HS-27A (cell line): Measurements from ENCODE around the gene CCDC117.

ENCODE experiments used
- DNase-seq: peaks from one replicate; pipeline ENCODE4 v3.0.0-alpha.2; 2012; ENCODE audit warnings: low read depth, missing footprints

Gene CCDC117

GRCh38 chr22:28830441-28830840 is 57.9 kb downstream of the CCDC117 start:
- DNase-seq: no peak

DNA sequence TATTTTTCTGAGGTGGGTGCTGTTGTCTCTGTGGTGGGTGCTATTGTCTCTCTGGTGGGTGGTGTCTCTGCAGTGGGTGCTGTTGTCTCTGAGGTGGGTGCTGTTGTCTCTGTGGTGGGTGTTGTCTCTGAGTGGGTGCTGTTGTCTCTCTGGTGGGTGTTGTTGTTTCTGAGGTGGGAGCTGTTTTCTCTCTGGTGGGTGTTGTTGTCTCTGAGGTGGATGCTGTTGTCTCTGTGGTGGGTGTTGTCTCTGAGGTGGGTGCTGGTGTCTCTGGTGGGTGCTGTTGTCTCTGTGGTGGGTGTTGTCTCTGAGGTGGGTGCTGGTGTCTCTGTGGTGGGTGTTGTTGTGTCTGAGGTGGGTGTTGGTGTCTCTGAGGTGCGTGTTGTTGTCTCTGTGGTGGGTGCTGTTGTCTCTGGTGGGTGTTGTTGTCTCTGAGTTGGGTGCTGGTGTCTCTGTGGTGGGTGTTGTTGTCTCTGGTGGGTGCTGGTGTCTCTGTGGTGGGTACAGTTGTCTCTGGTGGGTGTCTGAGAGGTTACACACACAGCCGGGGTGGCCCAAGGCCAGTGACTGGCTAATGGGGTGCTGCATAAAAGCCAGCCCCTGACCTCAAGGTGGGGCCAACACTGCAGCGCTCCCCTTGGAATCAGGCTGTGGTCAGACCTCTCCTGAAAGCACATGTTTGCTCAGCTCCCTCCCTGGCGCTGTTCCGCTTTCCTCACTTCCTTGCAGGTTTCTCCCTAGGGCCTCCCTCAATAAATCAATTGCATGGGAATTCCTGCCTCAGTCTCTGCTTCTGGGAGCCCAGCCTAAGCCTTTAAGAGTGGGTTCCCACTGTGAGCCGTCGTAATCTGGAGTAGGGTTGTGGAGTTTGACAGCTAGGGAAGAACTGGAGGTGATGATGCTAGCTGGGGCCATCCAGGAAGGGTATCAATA is 58.9 kb downstream of the CCDC117 start:
- no peak for DNase-seq

DNA sequence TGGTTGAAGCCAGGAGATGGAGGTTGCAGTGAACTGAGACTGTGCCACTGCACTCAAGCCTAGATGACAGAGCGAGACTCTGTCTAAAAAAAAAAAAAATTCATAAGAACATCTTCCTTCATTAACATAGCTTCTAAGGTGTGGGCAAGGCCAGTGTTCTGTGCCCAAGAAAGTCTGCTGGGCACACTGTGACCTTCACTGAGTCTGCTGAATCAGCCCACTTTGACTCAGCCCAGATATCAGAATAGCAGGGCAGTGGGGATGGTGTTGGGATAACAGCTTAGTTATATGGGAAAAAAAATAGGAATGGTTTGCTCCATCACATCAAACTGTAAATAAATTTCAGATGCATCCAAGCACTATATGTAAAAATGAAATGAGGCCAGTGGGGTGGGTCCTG is 60.2 kb downstream of the CCDC117 start:
- no peak for DNase-seq

GRCh38 chr22:28833276-28833923 is 60.9 kb downstream of the CCDC117 start:
- no peak for DNase-seq

DNA sequence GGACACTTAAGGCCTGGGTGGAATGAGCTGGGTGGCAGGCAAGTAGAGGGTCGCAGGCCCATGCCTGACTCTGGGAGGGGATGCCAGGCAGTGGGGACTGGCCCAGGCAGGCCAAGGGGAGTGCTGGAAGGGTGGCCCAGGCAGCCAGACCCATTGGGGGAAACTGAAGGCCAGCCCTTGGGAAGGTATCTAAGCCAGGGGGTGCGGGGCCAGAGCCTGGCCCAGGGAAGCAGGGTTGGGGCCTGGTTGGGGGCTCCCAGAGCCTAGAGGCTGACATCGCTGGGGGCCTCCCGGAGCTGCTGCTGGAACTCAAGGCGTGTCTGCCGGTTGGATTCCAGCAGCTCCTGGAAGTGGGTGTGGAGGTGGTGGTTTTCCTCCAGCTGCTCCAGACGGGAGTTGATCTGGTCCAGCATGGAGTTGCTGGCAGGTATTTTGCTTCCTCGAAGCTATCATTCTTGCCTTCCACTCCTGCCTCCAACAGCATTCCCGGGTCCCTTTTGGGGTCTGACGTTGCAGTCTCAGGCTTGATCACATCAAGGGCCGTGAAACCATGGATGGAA is 63.2 kb downstream of the CCDC117 start:
- DNase-seq: no peak

- DNase-seq: no peak
Measured at GRCh38 chr22:28837640-28838039, 65.1 kb downstream of the CCDC117 start.
